Measurements from ENCODE around the gene TPK1.

DNA sequence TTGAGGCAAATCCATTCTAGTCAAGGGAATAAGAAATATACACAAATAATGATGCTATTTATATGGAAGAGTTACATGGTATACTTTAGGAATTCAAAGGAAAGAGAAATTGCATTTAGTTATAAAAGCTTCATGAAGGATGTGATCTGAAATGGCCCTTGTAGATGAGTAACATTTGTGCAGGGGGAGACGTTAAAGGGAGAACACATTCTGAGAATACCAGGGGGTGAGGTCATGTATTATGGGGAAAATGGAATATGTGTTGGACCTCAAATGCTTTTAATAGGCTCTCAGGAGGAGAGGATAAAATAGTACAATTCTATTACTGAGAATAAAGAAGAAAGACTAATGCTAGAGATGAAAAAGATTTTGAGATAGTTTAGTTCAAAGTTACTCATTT lies 309.9 kb downstream of the TPK1 start:
- TF ChIP-seq, protein P1, sequence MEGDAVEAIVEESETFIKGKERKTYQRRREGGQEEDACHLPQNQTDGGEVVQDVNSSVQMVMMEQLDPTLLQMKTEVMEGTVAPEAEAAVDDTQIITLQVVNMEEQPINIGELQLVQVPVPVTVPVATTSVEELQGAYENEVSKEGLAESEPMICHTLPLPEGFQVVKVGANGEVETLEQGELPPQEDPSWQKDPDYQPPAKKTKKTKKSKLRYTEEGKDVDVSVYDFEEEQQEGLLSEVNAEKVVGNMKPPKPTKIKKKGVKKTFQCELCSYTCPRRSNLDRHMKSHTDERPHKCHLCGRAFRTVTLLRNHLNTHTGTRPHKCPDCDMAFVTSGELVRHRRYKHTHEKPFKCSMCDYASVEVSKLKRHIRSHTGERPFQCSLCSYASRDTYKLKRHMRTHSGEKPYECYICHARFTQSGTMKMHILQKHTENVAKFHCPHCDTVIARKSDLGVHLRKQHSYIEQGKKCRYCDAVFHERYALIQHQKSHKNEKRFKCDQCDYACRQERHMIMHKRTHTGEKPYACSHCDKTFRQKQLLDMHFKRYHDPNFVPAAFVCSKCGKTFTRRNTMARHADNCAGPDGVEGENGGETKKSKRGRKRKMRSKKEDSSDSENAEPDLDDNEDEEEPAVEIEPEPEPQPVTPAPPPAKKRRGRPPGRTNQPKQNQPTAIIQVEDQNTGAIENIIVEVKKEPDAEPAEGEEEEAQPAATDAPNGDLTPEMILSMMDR (conservative IDR thresholded peaks at IDR 0.05 in 1 of 2, IDR thresholded peaks at IDR 0.05 in 1 of 2; ENCODE audit: low read depth in 1 of 2, low read length in 2 of 2) = no peak
- TF ChIP-seq EZH2 (IDR thresholded peaks at IDR 0.05; ENCODE audit: low read length, missing control alignments) = no peak
